Measurements from ENCODE around the gene IQCC.

DNA sequence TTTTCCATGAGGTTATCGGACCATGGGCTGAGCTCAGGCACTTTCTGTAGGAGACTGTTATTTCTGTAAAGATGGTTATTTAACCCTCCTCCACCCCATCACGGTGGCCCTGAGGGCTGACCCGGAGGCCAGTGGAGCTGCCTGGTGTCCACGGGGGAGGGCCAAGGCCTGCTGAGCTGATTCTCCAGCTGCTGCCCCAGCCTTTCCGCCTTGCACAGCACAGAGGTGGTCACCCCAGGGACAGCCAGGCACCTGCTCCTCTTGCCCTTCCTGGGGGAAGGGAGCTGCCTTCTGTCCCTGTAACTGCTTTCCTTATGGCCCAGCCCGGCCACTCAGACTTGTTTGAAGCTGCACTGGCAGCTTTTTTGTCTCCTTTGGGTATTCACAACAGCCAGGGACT lies 7.6 kb upstream of the IQCC start:
- TF ChIP-seq ZNF274 (IDR thresholded peaks at IDR 0.05; ENCODE audit: low read depth, low read length) (no peak), YY1 (IDR thresholded peaks at IDR 0.05; ENCODE audit: insufficient read depth, insufficient read length) (no peak)
